Tibial nerve (tissue), 4 donors: ENCODE data around the gene PLEKHG7.

Source experiments
- CTCF ChIP-seq, 5 experiments: fragments of 200-600 bp in 3 of 5; fragments of 450-650 bp in 2 of 5; sonication (generic) in 3 of 5; IDR thresholded peaks; one replicate each; pipeline ENCODE4 v1.5.1; 2016 to 2019; ENCODE audit warnings: antibody characterized with exemption in 5 of 5, mild to moderate bottlenecking in 3 of 5, moderate library complexity in 2 of 5
- EP300 ChIP-seq, 2 donors: sonication (generic); formaldehyde crosslinking; IDR thresholded peaks; one replicate each; pipeline ENCODE4 v1.6.1; 2017; ENCODE audit warnings: antibody characterized with exemption in 2 of 2, mild to moderate bottlenecking in 1 of 2
- POLR2A ChIP-seq, 2 donors: fragments of 450-650 bp; IDR thresholded peaks; one replicate each; pipeline ENCODE4 v1.6.1; 2017; ENCODE audit warnings: antibody characterized with exemption in 2 of 2, mild to moderate bottlenecking in 2 of 2, moderate library complexity in 2 of 2

- TF ChIP-seq CTCF (IDR thresholded peaks at IDR 0.05) (no peak), POLR2A (IDR thresholded peaks at IDR 0.05) (no peak), EP300 (IDR thresholded peaks at IDR 0.05) (no peak)
These were observed 7.2 kb upstream of the PLEKHG7 start for GRCh38 chr12:92695577-92695976.
